HG03521 (cell line): ENCODE results near the gene KIAA1217.

Experiments
- ATAC-seq: cut with Tn5 transposase; IDR thresholded peaks from one replicate; pipeline ENCODE4 v1.9.1; 2021; ENCODE audit warnings: mild to moderate bottlenecking, moderate library complexity; ENCODE audit not compliant: unreplicated experiment

KIAA1217 gene

GRCh38 chr10:24360282-24361127 lies 151.6 kb downstream of the KIAA1217 start:
- ATAC-seq = no peak

DNA sequence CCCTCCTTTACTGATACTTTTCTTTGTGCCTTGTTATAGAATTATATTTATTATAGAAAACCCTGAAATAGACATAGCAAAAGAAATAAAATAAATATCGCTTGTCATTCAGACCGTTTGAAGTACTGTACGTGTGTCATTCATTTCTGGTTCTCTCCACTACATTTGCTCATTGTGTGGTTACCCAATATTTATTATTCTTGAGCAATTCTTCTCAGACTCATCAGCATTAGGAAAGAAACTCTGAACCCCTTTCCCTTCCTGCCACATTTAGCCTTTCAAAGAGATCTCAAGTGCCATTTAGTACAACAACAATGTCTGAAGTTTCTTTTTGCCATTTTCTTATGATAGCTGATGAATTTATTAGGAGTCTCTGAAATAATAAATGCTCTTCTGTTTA lies 154.1 kb downstream of the KIAA1217 start:
- ATAC-seq = no peak

DNA sequence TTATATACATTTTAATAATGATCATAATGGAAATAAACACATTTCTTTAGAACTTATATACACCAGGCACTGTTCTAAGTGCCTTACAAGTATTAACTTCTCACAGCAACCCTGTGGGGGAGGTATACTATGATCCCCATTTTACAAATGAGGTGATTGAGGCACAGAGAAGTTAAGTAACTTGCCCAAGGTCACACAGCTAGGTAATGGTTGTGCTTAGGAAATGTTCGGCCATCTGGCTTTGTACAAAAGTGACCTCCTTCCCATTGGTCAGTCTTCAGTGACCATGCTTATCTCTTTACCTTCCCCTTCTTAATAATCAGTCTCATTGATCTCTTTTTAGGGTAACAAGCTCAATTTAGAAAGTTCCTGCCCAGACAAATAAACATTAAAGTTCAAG lies 158.8 kb downstream of the KIAA1217 start:
- no peak for ATAC-seq

DNA sequence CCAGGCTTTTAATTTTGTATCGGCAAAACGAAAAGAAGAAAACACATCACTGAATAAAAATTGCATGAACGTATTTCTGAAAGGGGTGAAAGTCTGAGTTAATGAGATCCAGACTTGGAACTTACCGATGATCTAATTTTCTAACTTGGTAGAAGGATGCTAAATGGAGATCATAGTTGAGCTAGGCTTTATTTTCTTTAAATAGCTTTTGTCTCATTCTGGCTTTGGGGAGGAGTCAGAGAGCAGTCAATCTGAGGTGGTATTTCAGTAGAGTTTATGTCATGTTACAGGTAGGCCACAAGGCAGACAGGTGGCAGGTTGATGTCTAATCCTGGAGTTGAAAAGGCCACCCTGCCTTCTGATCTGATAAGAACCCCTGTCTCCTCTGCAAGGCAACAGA lies 161.9 kb downstream of the KIAA1217 start:
- no peak for ATAC-seq

- no peak for ATAC-seq
Measured at GRCh38 chr10:24371396-24371795, 162.5 kb downstream of the KIAA1217 start.

DNA sequence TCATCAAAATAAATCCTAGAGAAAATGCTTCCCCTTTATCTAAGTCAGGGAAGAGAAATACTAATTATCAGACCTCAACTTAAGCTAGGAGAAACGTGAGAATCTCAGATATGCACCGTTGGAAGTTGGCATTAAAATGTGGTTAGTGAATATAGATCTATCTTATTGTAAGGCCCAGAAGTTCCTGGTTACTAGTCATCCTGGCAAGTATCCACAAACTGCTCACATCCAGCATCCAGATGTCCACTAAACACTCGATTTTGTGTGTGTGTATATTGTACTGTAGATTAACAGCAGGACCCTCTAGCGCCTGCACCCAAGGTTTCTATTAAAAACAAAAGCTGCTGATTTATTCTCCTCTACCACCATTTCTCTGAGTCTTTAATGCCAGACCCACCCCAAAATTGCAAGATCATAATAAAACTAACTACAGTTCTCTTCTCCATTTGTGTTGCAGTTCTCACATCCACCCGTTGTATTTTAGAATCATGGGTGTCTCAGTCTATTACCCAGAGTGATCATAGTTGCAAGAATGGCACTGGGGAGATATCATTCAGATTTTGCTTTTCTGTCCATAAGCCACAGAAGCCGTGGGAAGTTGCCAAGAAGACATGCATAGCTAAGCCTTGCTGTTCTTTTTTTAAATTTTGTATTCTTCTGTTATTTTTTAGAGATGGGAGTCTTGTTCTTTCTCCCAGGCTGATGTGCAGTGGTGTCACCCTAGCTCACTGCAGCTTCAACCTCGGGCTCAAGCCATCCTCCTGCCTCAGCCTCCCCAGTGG lies 165.4 kb downstream of the KIAA1217 start:
- ATAC-seq = no peak

DNA sequence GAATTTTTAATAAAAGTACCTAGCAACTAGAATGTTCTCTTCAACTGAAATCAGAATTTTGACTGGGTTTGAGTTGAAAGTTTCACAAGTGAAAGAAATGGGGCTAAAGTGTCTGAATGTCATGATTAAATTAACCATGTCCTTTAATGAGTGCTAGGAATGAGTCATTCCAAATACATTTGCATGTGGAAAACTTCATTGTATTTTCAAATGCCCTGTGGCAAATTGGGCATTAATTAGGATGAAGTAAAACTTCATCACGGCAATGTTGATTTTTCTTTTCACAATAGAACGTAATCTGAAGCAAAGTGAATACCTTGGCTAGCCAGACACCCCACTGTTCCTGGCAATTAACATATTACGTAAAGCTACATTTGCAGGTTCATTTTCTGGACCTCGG lies 166.6 kb downstream of the KIAA1217 start:
- no peak for ATAC-seq

- no peak for ATAC-seq
Measured at GRCh38 chr10:24376731-24377130, 167.8 kb downstream of the KIAA1217 start.

- ATAC-seq = no peak
Measured at GRCh38 chr10:24378126-24378920, 169.4 kb downstream of the KIAA1217 start.

DNA sequence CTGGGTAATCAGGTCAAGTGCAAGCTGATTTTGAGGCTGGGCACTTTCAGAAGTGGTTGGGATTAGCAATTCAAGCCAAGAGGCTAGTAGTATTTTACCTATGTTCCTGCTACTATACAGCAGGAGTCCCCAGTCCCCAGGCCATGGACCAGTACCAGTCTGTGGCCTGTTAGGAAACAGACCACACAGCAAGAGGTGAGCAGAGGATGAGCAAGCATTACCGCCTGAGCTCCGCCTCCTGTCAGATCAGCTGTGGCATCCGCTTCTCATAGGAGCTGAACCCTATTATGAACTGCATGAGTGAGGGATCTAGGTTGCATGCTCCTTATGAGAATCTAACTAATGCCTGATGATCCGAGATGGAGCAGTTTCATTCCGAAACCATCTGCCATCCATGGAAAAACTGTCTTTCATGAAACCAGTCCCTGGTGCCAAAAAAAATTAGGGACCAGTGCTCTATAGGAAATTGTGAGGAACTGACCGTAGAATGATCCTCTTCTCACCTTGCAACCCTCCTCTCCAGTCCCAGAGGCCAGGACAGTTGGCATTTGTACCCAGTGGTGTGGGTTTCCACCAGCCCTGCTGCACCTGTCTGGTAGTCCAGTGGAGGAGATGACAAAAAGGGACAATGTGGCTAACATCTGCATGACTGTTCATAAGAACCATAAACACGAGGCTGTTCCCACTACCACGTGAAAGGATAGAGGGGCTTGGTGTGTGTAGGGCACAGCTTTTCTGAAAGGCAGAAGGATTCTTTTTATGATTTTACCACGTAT lies 172.5 kb downstream of the KIAA1217 start:
- ATAC-seq = no peak

- no peak for ATAC-seq
Measured at GRCh38 chr10:24382045-24382444, 173.1 kb downstream of the KIAA1217 start.

- ATAC-seq = no peak
Measured at GRCh38 chr10:24382596-24382978, 173.6 kb downstream of the KIAA1217 start.

GRCh38 chr10:24382979-24383663 lies 174.2 kb downstream of the KIAA1217 start:
- ATAC-seq = peak; percentile 63

- ATAC-seq = peak; percentile 83
Measured at GRCh38 chr10:24383681-24384106, 174.8 kb downstream of the KIAA1217 start.

DNA sequence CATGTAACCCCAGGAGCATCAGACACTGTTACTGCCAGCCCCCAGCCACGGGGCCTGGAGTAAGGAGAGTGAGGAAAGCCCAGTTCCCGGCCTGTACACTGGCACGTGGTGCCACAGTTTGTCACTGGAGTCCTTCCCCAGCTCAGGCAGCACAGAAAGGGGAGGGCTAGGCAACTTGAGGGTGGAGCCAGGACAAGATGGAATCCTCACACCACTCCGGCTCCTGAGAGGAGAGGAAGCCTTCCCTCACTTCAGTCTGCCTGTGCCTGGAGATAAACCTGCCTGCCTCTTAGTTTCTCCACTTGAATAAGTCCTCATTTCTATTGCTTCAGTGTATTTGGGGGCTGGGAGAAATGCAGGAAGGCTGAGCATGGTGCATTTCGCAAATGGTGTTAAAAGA lies 176.0 kb downstream of the KIAA1217 start:
- ATAC-seq = no peak

DNA sequence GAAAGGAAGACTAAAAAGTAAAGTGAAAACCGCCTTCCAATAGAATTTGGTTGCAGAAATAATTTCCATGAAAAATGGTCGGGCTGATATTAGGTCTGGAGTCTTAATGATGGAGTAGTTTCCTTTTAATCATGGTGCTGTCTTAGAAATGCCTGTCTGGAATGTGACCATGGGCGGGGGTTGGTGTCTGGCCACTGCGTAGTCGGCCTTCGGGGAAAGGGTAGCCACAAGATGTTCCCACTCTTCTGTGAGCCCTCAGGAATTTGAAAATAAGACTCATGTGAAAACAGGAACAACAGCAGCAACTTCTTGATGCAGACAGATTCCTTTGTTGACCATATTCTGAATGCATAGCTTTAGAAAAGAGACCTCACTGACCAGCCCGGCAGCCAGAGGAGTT lies 176.8 kb downstream of the KIAA1217 start:
- no peak for ATAC-seq

- ATAC-seq = no peak
Measured at GRCh38 chr10:24390146-24390700, 181.3 kb downstream of the KIAA1217 start.

DNA sequence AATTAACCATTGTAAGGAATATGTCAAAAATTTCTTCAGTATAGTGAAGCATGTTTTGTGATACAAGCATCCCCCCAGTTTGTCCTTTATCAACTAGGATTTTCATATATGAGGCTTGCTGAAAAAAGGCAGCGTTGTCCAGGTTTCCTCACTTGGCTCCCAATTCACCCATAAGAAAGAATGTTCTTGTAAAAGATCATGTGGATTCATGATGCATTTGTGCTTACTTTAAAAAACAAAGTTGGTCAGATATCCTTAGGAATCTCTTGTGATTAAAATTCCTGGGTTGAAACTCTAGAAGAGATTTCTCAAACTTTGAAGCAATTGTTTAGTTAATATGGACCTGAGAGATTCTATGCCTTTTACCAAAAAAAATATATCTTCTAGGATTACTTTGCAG lies 181.8 kb downstream of the KIAA1217 start:
- no peak for ATAC-seq

DNA sequence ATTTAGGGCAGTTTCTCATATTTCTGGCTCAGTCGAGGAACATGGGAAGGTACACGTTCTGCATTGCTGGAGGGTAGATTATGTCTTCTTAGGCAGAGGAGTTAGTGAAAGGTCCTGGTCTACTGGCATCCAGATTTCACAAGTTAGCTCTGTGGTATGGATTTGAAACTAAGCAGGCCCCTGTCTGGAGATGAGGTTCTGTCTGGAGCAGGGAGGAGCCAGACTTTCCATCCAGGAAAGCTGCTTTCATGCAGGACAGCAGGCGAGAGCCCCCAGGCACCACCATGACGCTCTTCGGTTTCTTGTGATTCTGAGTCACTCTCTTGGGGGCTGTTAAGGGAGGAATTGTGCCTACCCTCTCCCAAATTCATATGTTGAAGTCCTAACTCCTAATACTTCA lies 184.3 kb downstream of the KIAA1217 start:
- no peak for ATAC-seq
